Calu3 (cell line): ENCODE measurements around the gene PLEKHG4B. TPM values are rescaled to one million over a fixed set of nuclear protein-coding genes. Genes with fewer than 3 reads are reported as not detected.

Experiments used
- BruUV-seq: library from RNA; stranded (reverse); fragments of 400-500 nt; replicated peaks from 2 replicates; lab custom pipeline; 2021; lab: Mats Ljungman, UMichigan
- CTCF ChIA-PET: fragments of 300-600 bp; sonication (Branson Sonifier 250); formaldehyde crosslinking; loops from one replicate; lab custom pipeline; 2022; ENCODE audit warnings: antibody characterized with exemption; lab: Charles Lee
- DNase-seq: peaks from one replicate; pipeline ENCODE4 v3.0.0; 2022
- H3K27ac Mint-ChIP-seq: one replicate; pipeline ENCODE4 v1.8.0; 2022; ENCODE audit warnings: mixed read lengths; ENCODE audit not compliant: unreplicated experiment
- H3K27me3 Mint-ChIP-seq: one replicate; pipeline ENCODE4 v1.8.0; 2022; ENCODE audit warnings: mixed read lengths; ENCODE audit not compliant: unreplicated experiment
- H3K36me3 Mint-ChIP-seq: one replicate; pipeline ENCODE4 v1.8.0; 2022; ENCODE audit warnings: mild to moderate bottlenecking, moderate library complexity, mixed read lengths; ENCODE audit not compliant: insufficient read depth, unreplicated experiment
- H3K4me1 Mint-ChIP-seq: one replicate; pipeline ENCODE4 v1.8.0; 2022; ENCODE audit warnings: mild to moderate bottlenecking, low read depth, mixed read lengths; ENCODE audit not compliant: unreplicated experiment
- H3K4me3 Mint-ChIP-seq: one replicate; pipeline ENCODE4 v1.8.0; 2022; ENCODE audit warnings: mild to moderate bottlenecking, low read depth, moderate library complexity, mixed read lengths; ENCODE audit not compliant: unreplicated experiment
- H3K9me3 Mint-ChIP-seq: one replicate; pipeline ENCODE4 v1.8.0; 2022; ENCODE audit warnings: low read depth, mixed read lengths; ENCODE audit not compliant: unreplicated experiment
- CTCF ChIP-seq: fragments of 200-600 bp; IDR thresholded peaks from one replicate; pipeline ENCODE4 v1.8.0; 2022; ENCODE audit warnings: antibody characterized with exemption; ENCODE audit not compliant: unreplicated experiment
- intact Hi-C: fragments of 100-400 bp; cut with micrococcal nuclease; formaldehyde crosslinking; loops from one replicate; pipeline ENCODE4 v1.10.0; 2022; ENCODE audit not compliant: unreplicated experiment
- total RNA-seq: library from RNA; stranded (reverse); gene quantifications from 2 replicates; pipeline ENCODE4 v1.2.3, GENCODE V29; 2022

Gene PLEKHG4B
- total RNA-seq, 1 experiment from 2014 or later, result 1.7 TPM

GRCh38 chr5:172841-173251 is 80.9 kb downstream of the PLEKHG4B start:
- no peak for DNase-seq
- Mint-ChIP-seq H3K4me1 (no peaks in the 10 kb centered on the region), H3K9me3 (no peaks in the 10 kb centered on the region), H3K27me3 (peaks cover 51% of the 10 kb centered on the region), H3K4me3 (no peak overlapping the region), H3K36me3 (peaks cover 5% of the 10 kb centered on the region), H3K27ac (no peak overlapping the region)
- intact Hi-C loops, result no loop called here
- TF ChIP-seq CTCF, result no peak
- CTCF ChIA-PET, result no interaction called here
- no TSS peak for BruUV-seq

- CTCF ChIA-PET, result no interaction called here
- H3K4me1 Mint-ChIP-seq, result no peaks in the 10 kb centered on the region
- H3K27ac Mint-ChIP-seq, result no peak overlapping the region
- H3K4me3 Mint-ChIP-seq, result no peak overlapping the region
- peaks cover 58% of the 10 kb centered on the region for H3K27me3 Mint-ChIP-seq
- peaks cover 5% of the 10 kb centered on the region for H3K36me3 Mint-ChIP-seq
- intact Hi-C loops, result no loop called here
- no peak for TF ChIP-seq CTCF
- no peaks in the 10 kb centered on the region for H3K9me3 Mint-ChIP-seq
- no TSS peak for BruUV-seq
- no peak for DNase-seq
Observed at GRCh38 chr5:173392-174290, 81.7 kb downstream of the PLEKHG4B start.

GRCh38 chr5:174291-174600 is 82.3 kb downstream of the PLEKHG4B start:
- H3K4me1 Mint-ChIP-seq, result no peaks in the 10 kb centered on the region
- intact Hi-C loops, result no loop called here
- CTCF ChIA-PET, result interaction anchor here (1.0 kb wide), 1 partner anchor 14 kb away, joined by 3 read pairs; no protein-coding TSS in a partner anchor
- DNase-seq, result no peak
- H3K36me3 Mint-ChIP-seq, result peaks cover 5% of the 10 kb centered on the region
- no peaks in the 10 kb centered on the region for H3K9me3 Mint-ChIP-seq
- TF ChIP-seq CTCF, result no peak
- H3K27ac Mint-ChIP-seq, result no peak overlapping the region
- H3K27me3 Mint-ChIP-seq, result peaks cover 64% of the 10 kb centered on the region
- no TSS peak for BruUV-seq
- no peak overlapping the region for H3K4me3 Mint-ChIP-seq

GRCh38 chr5:174876-175465 is 83.0 kb downstream of the PLEKHG4B start:
- H3K27ac Mint-ChIP-seq, result no peak overlapping the region
- intact Hi-C loops, result no loop called here
- H3K4me3 Mint-ChIP-seq, result no peak overlapping the region
- H3K27me3 Mint-ChIP-seq, result peaks cover 72% of the 10 kb centered on the region
- CTCF ChIA-PET, result interaction anchor here (1.0 kb wide), 1 partner anchor 13 kb away, joined by 3 read pairs; no protein-coding TSS in a partner anchor
- no peak for TF ChIP-seq CTCF
- no peaks in the 10 kb centered on the region for H3K4me1 Mint-ChIP-seq
- H3K9me3 Mint-ChIP-seq, result no peaks in the 10 kb centered on the region
- no TSS peak for BruUV-seq
- DNase-seq, result no peak
- peaks cover 1% of the 10 kb centered on the region for H3K36me3 Mint-ChIP-seq
